GM21717 (cell line): ENCODE measurements around the gene RAPGEF4.

Experiments
- ATAC-seq: cut with Tn5 transposase; IDR thresholded peaks from one replicate; pipeline ENCODE4 v1.9.1; 2021; ENCODE audit warnings: mild to moderate bottlenecking, moderate library complexity; ENCODE audit not compliant: unreplicated experiment

RAPGEF4 gene

GRCh38 chr2:172856606-172857005 lies 121.0 kb downstream of the RAPGEF4 start:
- no peak for ATAC-seq

- no peak for ATAC-seq
Observed at GRCh38 chr2:172858473-172858745, 122.8 kb downstream of the RAPGEF4 start.

GRCh38 chr2:172859581-172860335 lies 124.1 kb downstream of the RAPGEF4 start:
- no peak for ATAC-seq

GRCh38 chr2:172860336-172860707 lies 124.7 kb downstream of the RAPGEF4 start:
- ATAC-seq: no peak

- ATAC-seq: no peak
Observed at GRCh38 chr2:172861098-172861497, 125.5 kb downstream of the RAPGEF4 start.

- ATAC-seq: no peak
Observed at GRCh38 chr2:172861656-172862476, 126.2 kb downstream of the RAPGEF4 start.

- no peak for ATAC-seq
Observed at GRCh38 chr2:172863341-172863740, 127.7 kb downstream of the RAPGEF4 start.

GRCh38 chr2:172864182-172864581 lies 128.5 kb downstream of the RAPGEF4 start:
- no peak for ATAC-seq

- ATAC-seq: no peak
Observed at GRCh38 chr2:172865422-172865821, 129.8 kb downstream of the RAPGEF4 start.

- no peak for ATAC-seq
Observed at GRCh38 chr2:172869861-172870260, 134.2 kb downstream of the RAPGEF4 start.

GRCh38 chr2:172870396-172870795 lies 134.8 kb downstream of the RAPGEF4 start:
- ATAC-seq: no peak

GRCh38 chr2:172877826-172878225 lies 142.2 kb downstream of the RAPGEF4 start:
- no peak for ATAC-seq

- no peak for ATAC-seq
Observed at GRCh38 chr2:172878260-172878659, 142.6 kb downstream of the RAPGEF4 start.

- ATAC-seq: no peak
Observed at GRCh38 chr2:172884336-172884735, 148.7 kb downstream of the RAPGEF4 start.

GRCh38 chr2:172885996-172886395 lies 150.4 kb downstream of the RAPGEF4 start:
- no peak for ATAC-seq

GRCh38 chr2:172887280-172887679 lies 151.6 kb downstream of the RAPGEF4 start:
- no peak for ATAC-seq

GRCh38 chr2:172888714-172889669 lies 153.3 kb downstream of the RAPGEF4 start:
- ATAC-seq: no peak

- ATAC-seq: no peak
Observed at GRCh38 chr2:172889768-172890430, 154.3 kb downstream of the RAPGEF4 start.

- no peak for ATAC-seq
Observed at GRCh38 chr2:172893111-172893510, 157.5 kb downstream of the RAPGEF4 start.

GRCh38 chr2:172893671-172894070 lies 158.0 kb downstream of the RAPGEF4 start:
- no peak for ATAC-seq
